Measurements from ENCODE around the gene TALDO1. TPM values are rescaled to one million over a fixed set of nuclear protein-coding genes. Genes with fewer than 3 reads are reported as not detected.

The TALDO1 gene
- 339 and 353 TPM in 2 replicates for total RNA-seq (2014; rRNA removed; shearing (Covaris generic))
- 402 and 411 TPM in 2 replicates for polyA plus RNA-seq (2016; fragmentation: Nextera tagmentation; extraction: Ambion mirVana)
- long read RNA-seq, transcript TALDO1-201 (8 exons, 1,346 nt): major isoform, 270 of 294 reads
- long read RNA-seq, partial matches to known transcripts: 7 of 294 reads
- long read RNA-seq, other reads (novel, unspliced or antisense): 14 of 294 reads

DNA sequence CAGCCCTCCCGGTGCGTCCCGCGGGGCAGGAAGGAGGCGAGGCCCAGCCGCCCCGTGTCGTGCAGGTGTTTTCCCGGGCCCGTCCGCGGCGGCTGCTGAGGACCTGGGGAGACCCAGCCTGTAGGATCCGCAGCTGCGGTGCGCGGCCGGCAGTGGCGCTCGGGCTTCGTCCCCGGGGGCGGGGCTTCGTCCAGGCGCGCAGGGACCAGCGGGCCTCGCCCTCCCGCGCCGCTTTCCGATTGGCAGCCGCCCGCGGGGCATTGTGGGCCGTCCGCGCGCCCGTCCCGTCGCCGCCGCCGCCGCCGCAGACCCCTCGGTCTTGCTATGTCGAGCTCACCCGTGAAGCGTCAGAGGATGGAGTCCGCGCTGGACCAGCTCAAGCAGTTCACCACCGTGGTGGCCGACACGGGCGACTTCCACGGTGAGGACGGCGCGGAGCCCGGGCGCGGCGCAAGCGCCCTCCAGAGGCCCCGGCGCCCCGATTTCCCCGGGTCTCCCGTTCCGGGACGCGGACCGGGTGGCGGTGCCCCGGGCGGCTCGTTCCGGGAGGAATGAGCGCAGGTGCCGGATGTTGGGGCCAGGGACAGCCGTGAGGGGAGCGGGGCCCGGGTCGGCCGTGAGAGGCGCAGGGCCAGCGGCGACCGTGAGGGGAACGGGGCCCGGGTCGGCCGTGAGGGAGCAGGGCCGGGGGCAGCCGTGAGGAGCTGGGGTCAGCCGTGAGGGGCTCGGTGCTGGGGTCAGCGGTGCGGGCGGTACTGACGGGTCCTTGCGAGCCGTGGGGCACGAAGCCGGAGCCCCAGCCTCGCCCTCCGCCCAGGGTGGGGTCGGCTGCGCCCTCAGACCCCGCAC lies at the start of gene TALDO1:
Gene TALDO1 (plus strand): TSS at position 307 of the 849 bp plus-strand sequence. CDS start 18 bp downstream, at position 325.
- Histone ChIP-seq H3K4me3 (peak within 1 kb of the TSS; percentile 89), H2AFZ (no peak within 1 kb of the TSS), H3K9me2 (ENCODE audit: insufficient read depth) (no peaks in the 10 kb centered on the region), H3K36me3 (ENCODE audit: insufficient read depth) (no peaks in the 10 kb centered on the region; the same call in 1 of the 2 replicates), H3K4me2 (peak within 1 kb of the TSS; percentile 97), H3K79me2 (replicated peaks; ENCODE audit: insufficient read depth) (peaks cover 51% of the 10 kb centered on the region), H3K4me1 (ENCODE audit: insufficient read depth) (peaks cover 34% of the 10 kb centered on the region), H3F3A (replicated peaks; ENCODE audit: low read depth) (peaks cover 14% of the 10 kb centered on the region), H3K27ac (ENCODE audit: low read depth) (peak within 1 kb of the TSS; percentile 95), H4K20me1 (replicated peaks; ENCODE audit: insufficient read depth) (peaks cover 20% of the 10 kb centered on the region), H3K27me3 (ENCODE audit: insufficient read depth) (no peaks in the 10 kb centered on the region)
- H3K4me1 Mint-ChIP-seq: peaks cover 29% of the 10 kb centered on the region
- peak; percentile 85 for ATAC-seq
- peak within 1 kb of the TSS; percentile 86 for H3K4me3 Mint-ChIP-seq
- peaks cover 25% of the 10 kb centered on the region for H3K27me3 Mint-ChIP-seq (ENCODE audit: insufficient read depth, low read depth, poor library complexity)
- peaks cover 24% of the 10 kb centered on the region for H3K36me3 Mint-ChIP-seq (ENCODE audit: low read depth)
- peak; percentile 97 for DNase-seq (ENCODE audit: low spot score)
- H3K27ac Mint-ChIP-seq: peak within 1 kb of the TSS; percentile 97
- H3K9me3 Mint-ChIP-seq: peaks cover 18% of the 10 kb centered on the region; the same call in 2 of the 3 replicates
- TF ChIP-seq CREB1 (CRISPR knock-in tag; IDR thresholded peaks at IDR 0.05; ENCODE audit: low read depth) (0 out of 2 replicates have a peak, but pooled peaks have one; percentile 24), ZNF331 (CRISPR knock-in tag; IDR thresholded peaks at IDR 0.05; ENCODE audit: low read depth) (no peak), STAT1 (IDR thresholded peaks at IDR 0.05; ENCODE audit: unreplicated experiment) (no peak), EZH2phosphoT487 (IDR thresholded peaks at IDR 0.05; ENCODE audit: unreplicated experiment) (no peak), EZH2 (IDR thresholded peaks at IDR 0.05; ENCODE audit: low read depth, unreplicated experiment) (no peak), POLR2AphosphoS5 (IDR thresholded peaks at IDR 0.05; ENCODE audit: low read depth) (peak; percentile 93), JUNB (IDR thresholded peaks at IDR 0.05; ENCODE audit: unreplicated experiment) (no peak), NANOG (IDR thresholded peaks at IDR 0.05; ENCODE audit: borderline replicate concordance) (no peak), ZNF114 (CRISPR knock-in tag; IDR thresholded peaks at IDR 0.05) (no peak)
- TF ChIP-seq, protein P1, sequence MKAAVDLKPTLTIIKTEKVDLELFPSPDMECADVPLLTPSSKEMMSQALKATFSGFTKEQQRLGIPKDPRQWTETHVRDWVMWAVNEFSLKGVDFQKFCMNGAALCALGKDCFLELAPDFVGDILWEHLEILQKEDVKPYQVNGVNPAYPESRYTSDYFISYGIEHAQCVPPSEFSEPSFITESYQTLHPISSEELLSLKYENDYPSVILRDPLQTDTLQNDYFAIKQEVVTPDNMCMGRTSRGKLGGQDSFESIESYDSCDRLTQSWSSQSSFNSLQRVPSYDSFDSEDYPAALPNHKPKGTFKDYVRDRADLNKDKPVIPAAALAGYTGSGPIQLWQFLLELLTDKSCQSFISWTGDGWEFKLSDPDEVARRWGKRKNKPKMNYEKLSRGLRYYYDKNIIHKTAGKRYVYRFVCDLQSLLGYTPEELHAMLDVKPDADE (IDR thresholded peaks at IDR 0.05): no peak
- TF ChIP-seq, protein P2, sequence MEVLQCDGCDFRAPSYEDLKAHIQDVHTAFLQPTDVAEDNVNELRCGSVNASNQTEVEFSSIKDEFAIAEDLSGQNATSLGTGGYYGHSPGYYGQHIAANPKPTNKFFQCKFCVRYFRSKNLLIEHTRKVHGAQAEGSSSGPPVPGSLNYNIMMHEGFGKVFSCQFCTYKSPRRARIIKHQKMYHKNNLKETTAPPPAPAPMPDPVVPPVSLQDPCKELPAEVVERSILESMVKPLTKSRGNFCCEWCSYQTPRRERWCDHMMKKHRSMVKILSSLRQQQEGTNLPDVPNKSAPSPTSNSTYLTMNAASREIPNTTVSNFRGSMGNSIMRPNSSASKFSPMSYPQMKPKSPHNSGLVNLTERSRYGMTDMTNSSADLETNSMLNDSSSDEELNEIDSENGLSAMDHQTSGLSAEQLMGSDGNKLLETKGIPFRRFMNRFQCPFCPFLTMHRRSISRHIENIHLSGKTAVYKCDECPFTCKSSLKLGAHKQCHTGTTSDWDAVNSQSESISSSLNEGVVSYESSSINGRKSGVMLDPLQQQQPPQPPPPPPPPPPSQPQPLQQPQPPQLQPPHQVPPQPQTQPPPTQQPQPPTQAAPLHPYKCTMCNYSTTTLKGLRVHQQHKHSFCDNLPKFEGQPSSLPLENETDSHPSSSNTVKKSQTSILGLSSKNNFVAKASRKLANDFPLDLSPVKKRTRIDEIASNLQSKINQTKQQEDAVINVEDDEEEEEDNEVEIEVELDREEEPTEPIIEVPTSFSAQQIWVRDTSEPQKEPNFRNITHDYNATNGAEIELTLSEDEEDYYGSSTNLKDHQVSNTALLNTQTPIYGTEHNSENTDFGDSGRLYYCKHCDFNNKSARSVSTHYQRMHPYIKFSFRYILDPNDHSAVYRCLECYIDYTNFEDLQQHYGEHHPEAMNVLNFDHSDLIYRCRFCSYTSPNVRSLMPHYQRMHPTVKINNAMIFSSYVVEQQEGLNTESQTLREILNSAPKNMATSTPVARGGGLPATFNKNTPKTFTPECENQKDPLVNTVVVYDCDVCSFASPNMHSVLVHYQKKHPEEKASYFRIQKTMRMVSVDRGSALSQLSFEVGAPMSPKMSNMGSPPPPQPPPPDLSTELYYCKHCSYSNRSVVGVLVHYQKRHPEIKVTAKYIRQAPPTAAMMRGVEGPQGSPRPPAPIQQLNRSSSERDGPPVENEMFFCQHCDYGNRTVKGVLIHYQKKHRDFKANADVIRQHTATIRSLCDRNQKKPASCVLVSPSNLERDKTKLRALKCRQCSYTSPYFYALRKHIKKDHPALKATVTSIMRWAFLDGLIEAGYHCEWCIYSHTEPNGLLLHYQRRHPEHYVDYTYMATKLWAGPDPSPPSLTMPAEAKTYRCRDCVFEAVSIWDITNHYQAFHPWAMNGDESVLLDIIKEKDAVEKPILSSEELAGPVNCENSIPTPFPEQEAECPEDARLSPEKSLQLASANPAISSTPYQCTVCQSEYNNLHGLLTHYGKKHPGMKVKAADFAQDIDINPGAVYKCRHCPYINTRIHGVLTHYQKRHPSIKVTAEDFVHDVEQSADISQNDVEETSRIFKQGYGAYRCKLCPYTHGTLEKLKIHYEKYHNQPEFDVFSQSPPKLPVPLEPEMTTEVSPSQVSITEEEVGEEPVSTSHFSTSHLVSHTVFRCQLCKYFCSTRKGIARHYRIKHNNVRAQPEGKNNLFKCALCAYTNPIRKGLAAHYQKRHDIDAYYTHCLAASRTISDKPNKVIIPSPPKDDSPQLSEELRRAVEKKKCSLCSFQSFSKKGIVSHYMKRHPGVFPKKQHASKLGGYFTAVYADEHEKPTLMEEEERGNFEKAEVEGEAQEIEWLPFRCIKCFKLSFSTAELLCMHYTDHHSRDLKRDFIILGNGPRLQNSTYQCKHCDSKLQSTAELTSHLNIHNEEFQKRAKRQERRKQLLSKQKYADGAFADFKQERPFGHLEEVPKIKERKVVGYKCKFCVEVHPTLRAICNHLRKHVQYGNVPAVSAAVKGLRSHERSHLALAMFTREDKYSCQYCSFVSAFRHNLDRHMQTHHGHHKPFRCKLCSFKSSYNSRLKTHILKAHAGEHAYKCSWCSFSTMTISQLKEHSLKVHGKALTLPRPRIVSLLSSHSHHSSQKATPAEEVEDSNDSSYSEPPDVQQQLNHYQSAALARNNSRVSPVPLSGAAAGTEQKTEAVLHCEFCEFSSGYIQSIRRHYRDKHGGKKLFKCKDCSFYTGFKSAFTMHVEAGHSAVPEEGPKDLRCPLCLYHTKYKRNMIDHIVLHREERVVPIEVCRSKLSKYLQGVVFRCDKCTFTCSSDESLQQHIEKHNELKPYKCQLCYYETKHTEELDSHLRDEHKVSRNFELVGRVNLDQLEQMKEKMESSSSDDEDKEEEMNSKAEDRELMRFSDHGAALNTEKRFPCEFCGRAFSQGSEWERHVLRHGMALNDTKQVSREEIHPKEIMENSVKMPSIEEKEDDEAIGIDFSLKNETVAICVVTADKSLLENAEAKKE (CRISPR knock-in tag; IDR thresholded peaks at IDR 0.05): no peak
- TF ChIP-seq, protein P3, sequence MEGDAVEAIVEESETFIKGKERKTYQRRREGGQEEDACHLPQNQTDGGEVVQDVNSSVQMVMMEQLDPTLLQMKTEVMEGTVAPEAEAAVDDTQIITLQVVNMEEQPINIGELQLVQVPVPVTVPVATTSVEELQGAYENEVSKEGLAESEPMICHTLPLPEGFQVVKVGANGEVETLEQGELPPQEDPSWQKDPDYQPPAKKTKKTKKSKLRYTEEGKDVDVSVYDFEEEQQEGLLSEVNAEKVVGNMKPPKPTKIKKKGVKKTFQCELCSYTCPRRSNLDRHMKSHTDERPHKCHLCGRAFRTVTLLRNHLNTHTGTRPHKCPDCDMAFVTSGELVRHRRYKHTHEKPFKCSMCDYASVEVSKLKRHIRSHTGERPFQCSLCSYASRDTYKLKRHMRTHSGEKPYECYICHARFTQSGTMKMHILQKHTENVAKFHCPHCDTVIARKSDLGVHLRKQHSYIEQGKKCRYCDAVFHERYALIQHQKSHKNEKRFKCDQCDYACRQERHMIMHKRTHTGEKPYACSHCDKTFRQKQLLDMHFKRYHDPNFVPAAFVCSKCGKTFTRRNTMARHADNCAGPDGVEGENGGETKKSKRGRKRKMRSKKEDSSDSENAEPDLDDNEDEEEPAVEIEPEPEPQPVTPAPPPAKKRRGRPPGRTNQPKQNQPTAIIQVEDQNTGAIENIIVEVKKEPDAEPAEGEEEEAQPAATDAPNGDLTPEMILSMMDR (conservative IDR thresholded peaks at IDR 0.05; ENCODE audit: low read depth in 2 of 2): 0 out of 4 replicates have a peak, but pooled peaks of 1 of the 2 experiments have one; percentile 11
